ENCODE data around the gene CRISP3. TPM values are rescaled to one million over a fixed set of nuclear protein-coding genes. Genes with fewer than 3 reads are reported as not detected.

Gene CRISP3
- polyA plus RNA-seq, 3 donors = 0.10 to 0.55 (median 0.10) TPM

- no peak for DNase-seq (ENCODE audit: low read depth in 3 of 3, low spot score in 2 of 3)
These were observed 50.7 kb downstream of the CRISP3 start for GRCh38 chr6:49693512-49693911.

GRCh38 chr6:49692534-49692933 is 51.7 kb downstream of the CRISP3 start:
- DNase-seq (ENCODE audit: low read depth in 3 of 3, low spot score in 2 of 3) = no peak

Other genes starting within 250 kb of the CRISP3 start
- gene GLYATL3, start 244.5 kb downstream of the CRISP3 start, polyA plus RNA-seq (ENCODE audit: insufficient read length in 3 of 3) = not detected
- gene C6orf141, start 193.7 kb downstream of the CRISP3 start, polyA plus RNA-seq (ENCODE audit: insufficient read length in 3 of 3) = under 1 TPM; 0.21 to 0.61 (median 0.58) TPM
- gene RHAG, start 107.5 kb downstream of the CRISP3 start, polyA plus RNA-seq (ENCODE audit: insufficient read length in 3 of 3) = 1 to 10 TPM in 1 of 3 donors, under 1 TPM in 2; 0.67 to 1.6 (median 0.80) TPM
- under 1 TPM; 0.15 to 0.24 (median 0.18) TPM for gene CRISP2, start 30.8 kb downstream of the CRISP3 start, polyA plus RNA-seq (ENCODE audit: insufficient read length in 3 of 3)
- gene PGK2, start 42.9 kb upstream of the CRISP3 start, polyA plus RNA-seq (ENCODE audit: insufficient read length in 3 of 3) = not detected
- gene CRISP1, start 122.1 kb upstream of the CRISP3 start, polyA plus RNA-seq (ENCODE audit: insufficient read length in 3 of 3) = under 1 TPM in 2 of 3 donors, not detected in 1; 0.10 to 0.12 TPM
- gene DEFB114, start 219.8 kb upstream of the CRISP3 start, polyA plus RNA-seq (ENCODE audit: insufficient read length in 3 of 3) = not detected
- not detected for gene DEFB113, start 225.2 kb upstream of the CRISP3 start, polyA plus RNA-seq (ENCODE audit: insufficient read length in 3 of 3)